HG03439 (cell line): ENCODE data around the gene GSN.

Experiments used
- ATAC-seq: cut with Tn5 transposase; IDR thresholded peaks from one replicate; pipeline ENCODE4 v1.9.1; 2021; ENCODE audit warnings: mild to moderate bottlenecking, moderate library complexity; ENCODE audit not compliant: unreplicated experiment

Gene GSN

GRCh38 chr9:121272401-121272948 lies 4.5 kb downstream of the GSN start:
- ATAC-seq, result no peak

GRCh38 chr9:121273064-121273775 lies 5.3 kb downstream of the GSN start:
- no peak for ATAC-seq

- no peak for ATAC-seq
These were observed 6.9 kb downstream of the GSN start for GRCh38 chr9:121274851-121275250.

- ATAC-seq, result no peak
These were observed 8.1 kb downstream of the GSN start for GRCh38 chr9:121275781-121276658.

- ATAC-seq, result no peak
These were observed 9.1 kb downstream of the GSN start for GRCh38 chr9:121277026-121277425.

GRCh38 chr9:121277518-121278295 lies 9.7 kb downstream of the GSN start:
- ATAC-seq, result no peak

GRCh38 chr9:121278477-121279261 lies 10.7 kb downstream of the GSN start:
- ATAC-seq, result no peak

- no peak for ATAC-seq
These were observed 11.9 kb downstream of the GSN start for GRCh38 chr9:121279776-121280388.

GRCh38 chr9:121280715-121281613 lies 13.0 kb downstream of the GSN start:
- ATAC-seq, result no peak

GRCh38 chr9:121281614-121282276 lies 13.8 kb downstream of the GSN start:
- ATAC-seq, result no peak

GRCh38 chr9:121282277-121283079 lies 14.5 kb downstream of the GSN start:
- no peak for ATAC-seq

GRCh38 chr9:121283080-121283398 lies 15.1 kb downstream of the GSN start:
- no peak for ATAC-seq

- no peak for ATAC-seq
These were observed 16.1 kb downstream of the GSN start for GRCh38 chr9:121283856-121284732.

- no peak for ATAC-seq
These were observed 16.9 kb downstream of the GSN start for GRCh38 chr9:121284733-121285451.

- ATAC-seq, result no peak
These were observed 18.1 kb downstream of the GSN start for GRCh38 chr9:121285835-121286687.
